GM18907 (cell line): ENCODE measurements around the gene FHL3.

Source experiments
- ATAC-seq: cut with Tn5 transposase; IDR thresholded peaks from one replicate; pipeline ENCODE4 v1.9.1; 2021; ENCODE audit warnings: mild to moderate bottlenecking, moderate library complexity; ENCODE audit not compliant: unreplicated experiment

The FHL3 gene

GRCh38 chr1:38005195-38006007 lies at the start of gene FHL3:
Gene FHL3, minus strand, starts transcription at chr1:38005514. Its CDS starts 6,102 bp downstream, at chr1:37999412.
- no peak for ATAC-seq

- no peak for ATAC-seq
These were observed 48.2 kb upstream of the FHL3 start for GRCh38 chr1:38053416-38054091.

- peak; percentile 69 for ATAC-seq
These were observed 47.6 kb upstream of the FHL3 start for GRCh38 chr1:38052750-38053415.

- ATAC-seq, result no peak
These were observed 45.8 kb upstream of the FHL3 start for GRCh38 chr1:38051079-38051543.

- ATAC-seq, result no peak
These were observed 45.2 kb upstream of the FHL3 start for GRCh38 chr1:38050397-38051078.

GRCh38 chr1:38047603-38048141 lies 42.4 kb upstream of the FHL3 start:
- no peak for ATAC-seq

- peak; percentile 69 for ATAC-seq
These were observed 41.7 kb upstream of the FHL3 start for GRCh38 chr1:38046884-38047602.

GRCh38 chr1:38046333-38046883 lies 41.1 kb upstream of the FHL3 start, which contains the start of gene POU3F1:
Gene POU3F1, minus strand, starts transcription at chr1:38046793. Its CDS starts 50 bp downstream, at chr1:38046743.
- ATAC-seq, result peak; percentile 18

GRCh38 chr1:38045401-38046332 lies 40.4 kb upstream of the FHL3 start:
- peak; percentile 21 for ATAC-seq

- no peak for ATAC-seq
These were observed 39.2 kb upstream of the FHL3 start for GRCh38 chr1:38044221-38045215.

GRCh38 chr1:38043036-38043747 lies 37.9 kb upstream of the FHL3 start:
- no peak for ATAC-seq

- ATAC-seq, result no peak
These were observed 36.9 kb upstream of the FHL3 start for GRCh38 chr1:38041936-38042834.

GRCh38 chr1:38039331-38040088 lies 34.2 kb upstream of the FHL3 start:
- no peak for ATAC-seq

- ATAC-seq, result no peak
These were observed 33.5 kb upstream of the FHL3 start for GRCh38 chr1:38038861-38039260.
